Neural progenitor cell (in vitro differentiated cells): ENCODE results near the gene BTNL8. TPM values are rescaled to one million over a fixed set of nuclear protein-coding genes. Genes with fewer than 3 reads are reported as not detected.

ENCODE experiments used
- DNase-seq: peaks from one replicate; pipeline ENCODE4 v3.0.0-alpha.2; 2016; ENCODE audit warnings: low spot score
- H2AFZ ChIP-seq: fragments of 200-600 bp; sonication (generic); replicated peaks from 2 replicates; pipeline ENCODE4 v1.6.1; 2016; ENCODE audit warnings: antibody characterized with exemption
- H3F3A ChIP-seq: fragments of 200-600 bp; sonication (generic); 2 replicates; pipeline ENCODE4 v1.6.1; 2016; ENCODE audit warnings: antibody characterized with exemption, low read depth
- H3K27ac ChIP-seq: fragments of 200-600 bp; sonication (generic); 2 replicates; pipeline ENCODE4 v1.5.1; 2016; ENCODE audit warnings: mild to moderate bottlenecking
- H3K27me3 ChIP-seq: fragments of 200-600 bp; sonication (generic); 2 replicates; pipeline ENCODE4 v1.6.1; 2016; ENCODE audit warnings: mild to moderate bottlenecking, moderate library complexity
- H3K36me3 ChIP-seq: fragments of 200-600 bp; sonication (generic); 2 replicates; pipeline ENCODE4 v1.5.1; 2016
- H3K4me1 ChIP-seq: fragments of 200-600 bp; sonication (generic); 2 replicates; pipeline ENCODE4 v1.6.1; 2016; ENCODE audit warnings: mixed run types
- H3K4me2 ChIP-seq: fragments of 200-600 bp; sonication (generic); 2 replicates; pipeline ENCODE4 v1.6.1; 2016
- H3K4me3 ChIP-seq: fragments of 200-600 bp; sonication (generic); 2 replicates; pipeline ENCODE4 v1.5.1; 2016
- H3K79me2 ChIP-seq: fragments of 200-600 bp; sonication (generic); 2 replicates; pipeline ENCODE4 v1.6.1; 2016; ENCODE audit warnings: low read depth
- H3K9ac ChIP-seq: fragments of 200-600 bp; sonication (generic); 2 replicates; pipeline ENCODE4 v1.6.1; 2016
- H3K9me3 ChIP-seq: fragments of 200-600 bp; sonication (generic); 2 replicates; pipeline ENCODE4 v1.5.1; 2016; ENCODE audit warnings: low read depth
- H4K20me1 ChIP-seq: fragments of 200-600 bp; sonication (generic); 2 replicates; pipeline ENCODE4 v1.6.1; 2016; ENCODE audit warnings: low read depth
- H3K27ac Mint-ChIP-seq: 3 replicates; pipeline ENCODE4 v1.8.0; 2021; ENCODE audit warnings: mixed read lengths
- H3K27me3 Mint-ChIP-seq: 2 replicates; pipeline ENCODE4 v1.8.0; 2022; ENCODE audit warnings: low read depth, mild to moderate bottlenecking, inconsistent platforms, moderate library complexity, mixed read lengths; ENCODE audit not compliant: insufficient read depth
- H3K36me3 Mint-ChIP-seq: 3 replicates; pipeline ENCODE4 v1.8.0; 2021; ENCODE audit warnings: mixed read lengths
- H3K4me1 Mint-ChIP-seq: 3 replicates; pipeline ENCODE4 v1.8.0; 2021; ENCODE audit warnings: mixed read lengths
- H3K4me3 Mint-ChIP-seq: 3 replicates; pipeline ENCODE4 v1.8.0; 2021; ENCODE audit warnings: mild to moderate bottlenecking, moderate library complexity, mixed read lengths
- H3K9me3 Mint-ChIP-seq: 3 replicates; pipeline ENCODE4 v1.8.0; 2020; ENCODE audit warnings: mixed read lengths
- CTCF ChIP-seq: fragments of 200-600 bp; sonication (generic); IDR thresholded peaks from 2 replicates; pipeline ENCODE4 v1.5.1; 2017; ENCODE audit warnings: antibody characterized with exemption, mild to moderate bottlenecking
- EZH2 ChIP-seq: fragments of 200-600 bp; sonication (generic); IDR thresholded peaks from 2 replicates; pipeline ENCODE4 v1.6.1; 2017; ENCODE audit warnings: antibody characterized with exemption, mild to moderate bottlenecking, moderate library complexity
- EZH2phosphoT487 ChIP-seq: fragments of 200-600 bp; sonication (generic); IDR thresholded peaks from 2 replicates; pipeline ENCODE4 v1.6.1; 2017; ENCODE audit warnings: antibody characterized with exemption
- total RNA-seq: library from RNA; depleted of rRNA; stranded (reverse); fragments of >200 nt; gene quantifications from 2 replicates; pipeline ENCODE4 v1.2.3, GENCODE V29; 2015; ENCODE audit warnings: low replicate concordance

BTNL8 gene
- total RNA-seq, 1 donor from 2014 or later, result 0.22 TPM

- Mint-ChIP-seq H3K4me3 (no peak overlapping the region), H3K27me3 (peaks cover 2% of the 10 kb centered on the region), H3K36me3 (no peaks in the 10 kb centered on the region), H3K9me3 (peaks cover 6% of the 10 kb centered on the region), H3K4me1 (no peaks in the 10 kb centered on the region), H3K27ac (no peak overlapping the region)
- TF ChIP-seq EZH2 (no peak), CTCF (no peak), EZH2phosphoT487 (no peak)
- Histone ChIP-seq H3K4me2 (no peak overlapping the region), H3K27me3 (no peaks in the 10 kb centered on the region), H3K79me2 (no peaks in the 10 kb centered on the region), H3K4me3 (no peak overlapping the region), H3K9me3 (peaks cover 2% of the 10 kb centered on the region), H3F3A (no peaks in the 10 kb centered on the region), H2AFZ (no peak overlapping the region), H3K4me1 (no peaks in the 10 kb centered on the region), H3K27ac (no peak overlapping the region), H3K9ac (no peak overlapping the region), H3K36me3 (no peaks in the 10 kb centered on the region), H4K20me1 (no peaks in the 10 kb centered on the region)
- DNase-seq, result no peak
Measured at GRCh38 chr5:180918380-180918779, 19.4 kb downstream of the BTNL8 start.

- H3K27ac Mint-ChIP-seq, result no peak overlapping the region
- H3K36me3 Mint-ChIP-seq, result no peaks in the 10 kb centered on the region
- H2AFZ ChIP-seq, result no peak overlapping the region
- no peaks in the 10 kb centered on the region for H3K36me3 ChIP-seq
- H3K9me3 ChIP-seq, result peaks cover 4% of the 10 kb centered on the region
- DNase-seq, result no peak
- no peaks in the 10 kb centered on the region for H3K4me1 Mint-ChIP-seq
- H4K20me1 ChIP-seq, result no peaks in the 10 kb centered on the region
- H3F3A ChIP-seq, result no peaks in the 10 kb centered on the region
- no peak overlapping the region for H3K9ac ChIP-seq
- H3K27ac ChIP-seq, result no peak overlapping the region
- no peak overlapping the region for H3K4me3 Mint-ChIP-seq
- no peak overlapping the region for H3K4me3 ChIP-seq
- H3K4me1 ChIP-seq, result no peaks in the 10 kb centered on the region
- TF ChIP-seq CTCF (no peak), EZH2phosphoT487 (no peak), EZH2 (no peak)
- H3K27me3 Mint-ChIP-seq, result peaks cover 6% of the 10 kb centered on the region
- H3K9me3 Mint-ChIP-seq, result peaks cover 6% of the 10 kb centered on the region
- H3K27me3 ChIP-seq, result no peaks in the 10 kb centered on the region
- H3K79me2 ChIP-seq, result no peaks in the 10 kb centered on the region
- no peak overlapping the region for H3K4me2 ChIP-seq
Measured at GRCh38 chr5:180920710-180921109, 21.8 kb downstream of the BTNL8 start.

DNA sequence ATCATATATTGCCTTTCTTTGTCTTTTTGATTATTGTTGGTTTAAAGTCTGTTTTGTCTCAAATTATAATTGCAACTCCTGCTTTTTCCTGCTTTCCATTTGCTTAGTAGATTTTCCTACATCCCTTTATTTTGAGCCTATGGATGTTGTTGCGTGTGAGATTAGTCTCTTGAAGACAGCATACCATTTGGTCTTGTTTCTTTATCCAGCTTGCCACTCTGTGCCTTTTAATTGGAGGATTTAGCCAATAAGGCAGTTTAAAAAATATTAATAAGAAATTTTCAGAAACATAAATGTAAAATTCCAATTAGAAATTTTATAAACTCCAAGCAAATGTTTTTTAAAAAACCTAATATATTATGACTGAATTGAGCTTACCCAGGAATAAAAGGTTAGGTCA lies 24.0 kb downstream of the BTNL8 start:
- Histone ChIP-seq H3K79me2 (no peaks in the 10 kb centered on the region), H2AFZ (no peak overlapping the region), H3K4me3 (no peak overlapping the region), H3K4me1 (no peaks in the 10 kb centered on the region), H3K27ac (no peak overlapping the region), H4K20me1 (no peaks in the 10 kb centered on the region), H3K9ac (no peak overlapping the region), H3K9me3 (peaks cover 4% of the 10 kb centered on the region), H3K36me3 (no peaks in the 10 kb centered on the region), H3K4me2 (no peak overlapping the region), H3F3A (no peaks in the 10 kb centered on the region), H3K27me3 (no peaks in the 10 kb centered on the region)
- no peak overlapping the region for H3K4me3 Mint-ChIP-seq
- H3K27ac Mint-ChIP-seq, result no peak overlapping the region
- peaks cover 8% of the 10 kb centered on the region for H3K9me3 Mint-ChIP-seq
- peaks cover 6% of the 10 kb centered on the region for H3K27me3 Mint-ChIP-seq
- TF ChIP-seq CTCF, result no peak
- TF ChIP-seq EZH2phosphoT487, result no peak
- TF ChIP-seq EZH2, result no peak
- H3K36me3 Mint-ChIP-seq, result no peaks in the 10 kb centered on the region
- DNase-seq, result no peak
- no peaks in the 10 kb centered on the region for H3K4me1 Mint-ChIP-seq
